B cell (primary cell): ENCODE results near the gene NCOA3. TPM values are rescaled to one million over a fixed set of nuclear protein-coding genes. Genes with fewer than 3 reads are reported as not detected.

ENCODE experiments used
- ATAC-seq: fragments of 200-7000 bp; cut with Tn5 transposase; one replicate; pipeline ENCODE4 v1.10.0; 2021; ENCODE audit warnings: low read depth, mild to moderate bottlenecking, moderate number of reproducible peaks, moderate library complexity
- CTCF ChIA-PET: fragments of 350-600 bp; sonication (Branson Sonifier 250); formaldehyde crosslinking; loops from one replicate; lab custom pipeline; 2021; ENCODE audit warnings: antibody characterized with exemption, inconsistent platforms; lab: Charles Lee
- POLR2A ChIA-PET: fragments of 350-600 bp; sonication (Branson Sonifier 250); formaldehyde crosslinking; loops from one replicate; lab custom pipeline; 2021; ENCODE audit warnings: antibody characterized with exemption; lab: Charles Lee
- DNase-seq: peaks from one replicate; pipeline ENCODE4 v3.0.0; 2013
- H2AFZ ChIP-seq: 2 replicates; pipeline ENCODE4 v1.6.1; 2012; ENCODE audit warnings: mild to moderate bottlenecking, low read depth, low read length; ENCODE audit not compliant: insufficient read depth, poor library complexity, severe bottlenecking
- H3K27ac ChIP-seq, 2 donors: 1 replicate in 1 of 2; 2 replicates in 1 of 2; pipeline ENCODE4 v1.5.1; 2012 to 2013; ENCODE audit warnings: low read length in 2 of 2, mild to moderate bottlenecking in 2 of 2, moderate library complexity in 1 of 2
- H3K27me3 ChIP-seq, 4 experiments: fragments of 200-600 bp in 1 of 4; sonication (generic) in 1 of 4; replicated peaks in 1 of 4; 1 replicate in 2 of 4; 2 replicates in 2 of 4; pipeline versions ENCODE4 v1.6.1 to v1.7.0; 2013 to 2016; ENCODE audit warnings: low read length in 3 of 4, mild to moderate bottlenecking in 2 of 4, mixed read lengths in 1 of 4, moderate library complexity in 1 of 4; ENCODE audit not compliant: insufficient read depth in 4 of 4, control insufficient read depth in 3 of 4; ENCODE audit errors: control extremely low read depth in 1 of 4
- H3K36me3 ChIP-seq, 2 experiments: replicated peaks in 1 of 2; 1 replicate in 1 of 2; 2 replicates in 1 of 2; pipeline versions ENCODE4 v1.6.1 to v1.7.1; 2013; ENCODE audit warnings: low read length in 1 of 2; ENCODE audit not compliant: insufficient read depth in 2 of 2, control insufficient read depth in 1 of 2; ENCODE audit errors: control extremely low read depth in 1 of 2, extremely low read depth in 1 of 2
- H3K4me1 ChIP-seq, 2 donors: fragments of 200-600 bp in 1 of 2; sonication (generic) in 1 of 2; 1 replicate in 1 of 2; 2 replicates in 1 of 2; pipeline versions ENCODE4 v1.5.1 to v1.6.1; 2013 to 2017; ENCODE audit warnings: low read length in 2 of 2; ENCODE audit not compliant: control insufficient read depth in 2 of 2, insufficient read depth in 2 of 2
- H3K4me2 ChIP-seq: replicated peaks from 2 replicates; pipeline ENCODE3; 2012; ENCODE audit warnings: mild to moderate bottlenecking, low read depth, low read length; ENCODE audit not compliant: poor library complexity, severe bottlenecking
- H3K4me3 ChIP-seq, 5 experiments: fragments of 200-600 bp in 1 of 5; sonication (generic) in 1 of 5; 1 replicate in 3 of 5; 2 replicates in 2 of 5; pipeline versions ENCODE4 v1.5.1 to v1.7.0; 2011 to 2016; ENCODE audit warnings: low read length in 4 of 5, mild to moderate bottlenecking in 4 of 5, low read depth in 2 of 5, control low read depth in 1 of 5, moderate library complexity in 1 of 5; ENCODE audit not compliant: insufficient read depth in 1 of 5; ENCODE audit errors: control extremely low read depth in 1 of 5, extremely low read depth in 1 of 5
- H3K79me2 ChIP-seq: fragments of 200-600 bp; sonication (generic); one replicate; pipeline ENCODE4 v1.6.0; 2016; ENCODE audit warnings: low read length; ENCODE audit not compliant: control insufficient read depth, insufficient read depth
- H3K9ac ChIP-seq: fragments of 200-600 bp; sonication (generic); 2 replicates; pipeline ENCODE4 v1.6.1; 2017; ENCODE audit warnings: mild to moderate bottlenecking, low read length, moderate library complexity
- H3K9me3 ChIP-seq, 3 donors: one replicate each; pipeline versions ENCODE4 v1.6.1 to v1.7.1; 2013; ENCODE audit warnings: low read length in 2 of 3; ENCODE audit not compliant: control insufficient read depth in 2 of 3, insufficient read depth in 1 of 3; ENCODE audit errors: control extremely low read depth in 1 of 3
- H4K20me1 ChIP-seq: 2 replicates; pipeline ENCODE4 v1.6.0; 2012; ENCODE audit warnings: mild to moderate bottlenecking, low read length; ENCODE audit not compliant: insufficient read depth, control insufficient read depth, poor library complexity, severe bottlenecking
- H3K27ac Mint-ChIP-seq: one replicate; pipeline ENCODE4 v1.8.0; 2021; ENCODE audit warnings: mixed read lengths
- H3K27me3 Mint-ChIP-seq: one replicate; pipeline ENCODE4 v1.8.0; 2021; ENCODE audit warnings: mixed read lengths
- H3K4me1 Mint-ChIP-seq: one replicate; pipeline ENCODE4 v1.8.0; 2021; ENCODE audit warnings: mixed read lengths
- H3K4me3 Mint-ChIP-seq: one replicate; pipeline ENCODE4 v1.8.0; 2021; ENCODE audit warnings: mixed read lengths
- H3K9me3 Mint-ChIP-seq: one replicate; pipeline ENCODE4 v1.8.0; 2022; ENCODE audit warnings: mixed read lengths; ENCODE audit not compliant: insufficient read depth
- EZH2 ChIP-seq: IDR thresholded peaks from 2 replicates; pipeline ENCODE4 v1.6.1; 2012; ENCODE audit warnings: borderline replicate concordance, low read depth, mild to moderate bottlenecking, moderate library complexity, low read length; ENCODE audit not compliant: insufficient read depth, poor library complexity, severe bottlenecking
- WGBS: methylation state at CpG from one replicate; pipeline ENCODE4 v1.1.5; 2013; ENCODE audit warnings: missing lambda C conversion rate; ENCODE audit not compliant: insufficient coverage; 5-methylcytosine and 5-hydroxymethylcytosine counted together
- intact Hi-C: fragments of 100-400 bp; cut with micrococcal nuclease; formaldehyde crosslinking; loops from one replicate; pipeline ENCODE4 v1.10.0; 2022
- polyA plus RNA-seq: library from polyadenylated mRNA; depleted of rRNA; stranded (reverse); fragments of >200 nt; gene quantifications from 2 replicates; pipeline ENCODE4 v1.2.3, GENCODE V29; 2012
- total RNA-seq, 2 donors: library from RNA; stranded (reverse); fragments of 120-200 nt in 1 of 2; gene quantifications; 1 replicate in 1 of 2; 2 replicates in 1 of 2; pipeline versions ENCODE4 v1.2.3 to v1.2.4, GENCODE V29; 2013 to 2022
- TF ChIP-seq, protein P1 (sequence below): fragments of 200-600 bp; IDR thresholded peaks from one replicate; pipeline ENCODE4 v1.8.0; 2022; ENCODE audit warnings: antibody characterized with exemption, mild to moderate bottlenecking

Gene NCOA3
- total and polyA plus RNA-seq, 2 donors (not counting 1 experiment from before 2014, with no cell fraction given) = 54.0 to 309 TPM

- Mint-ChIP-seq H3K27ac (peak overlapping the region; percentile 23), H3K4me3 (no peak overlapping the region), H3K27me3 (no peaks in the 10 kb centered on the region), H3K9me3 (peaks cover 2% of the 10 kb centered on the region), H3K4me1 (peaks cover 59% of the 10 kb centered on the region)
- no peak overlapping the region for H3K9ac ChIP-seq
- H3K79me2 ChIP-seq = peaks cover 84% of the 10 kb centered on the region
- no CpG with 5 or more reads among the region's 5 CpGs for WGBS
- DNase-seq = no peak
- H3K36me3 ChIP-seq = peaks cover 5 to 30% of the 10 kb centered on the region in 2 experiments
- no peak for TF ChIP-seq EZH2
- TF ChIP-seq, protein P1, sequence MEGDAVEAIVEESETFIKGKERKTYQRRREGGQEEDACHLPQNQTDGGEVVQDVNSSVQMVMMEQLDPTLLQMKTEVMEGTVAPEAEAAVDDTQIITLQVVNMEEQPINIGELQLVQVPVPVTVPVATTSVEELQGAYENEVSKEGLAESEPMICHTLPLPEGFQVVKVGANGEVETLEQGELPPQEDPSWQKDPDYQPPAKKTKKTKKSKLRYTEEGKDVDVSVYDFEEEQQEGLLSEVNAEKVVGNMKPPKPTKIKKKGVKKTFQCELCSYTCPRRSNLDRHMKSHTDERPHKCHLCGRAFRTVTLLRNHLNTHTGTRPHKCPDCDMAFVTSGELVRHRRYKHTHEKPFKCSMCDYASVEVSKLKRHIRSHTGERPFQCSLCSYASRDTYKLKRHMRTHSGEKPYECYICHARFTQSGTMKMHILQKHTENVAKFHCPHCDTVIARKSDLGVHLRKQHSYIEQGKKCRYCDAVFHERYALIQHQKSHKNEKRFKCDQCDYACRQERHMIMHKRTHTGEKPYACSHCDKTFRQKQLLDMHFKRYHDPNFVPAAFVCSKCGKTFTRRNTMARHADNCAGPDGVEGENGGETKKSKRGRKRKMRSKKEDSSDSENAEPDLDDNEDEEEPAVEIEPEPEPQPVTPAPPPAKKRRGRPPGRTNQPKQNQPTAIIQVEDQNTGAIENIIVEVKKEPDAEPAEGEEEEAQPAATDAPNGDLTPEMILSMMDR = no peak
- CTCF ChIA-PET = interaction anchor here (0.6 to 1.2 kb wide), 2 partner anchors 24 to 143 kb away, joined by 3 to 5 read pairs; no protein-coding TSS in a partner anchor
- peak overlapping the region in 1 of 2 donors; percentile 71 for H3K27ac ChIP-seq
- POLR2A ChIA-PET = interaction anchor here (0.7 to 1.0 kb wide), 2 partner anchors 18 to 19 kb away, joined by 3 read pairs; no protein-coding TSS in a partner anchor
- H2AFZ ChIP-seq = no peak overlapping the region
- H3K27me3 ChIP-seq = no peaks in the 10 kb centered on the region
- peaks cover 65% of the 10 kb centered on the region for H4K20me1 ChIP-seq
- intact Hi-C loops = no loop called here
- no peak overlapping the region for H3K4me3 ChIP-seq
- ATAC-seq = no peak
- peaks cover 26 to 30% of the 10 kb centered on the region in 2 donors for H3K4me1 ChIP-seq
- no peak overlapping the region for H3K4me2 ChIP-seq
- H3K9me3 ChIP-seq = peaks cover 2 to 18% (median 10%) of the 10 kb centered on the region in 3 donors
These were observed 25.5 kb downstream of the NCOA3 start for GRCh38 chr20:47527004-47527800.

GRCh38 chr20:47529840-47530239, 28.2 kb downstream of the NCOA3 start:
- Histone ChIP-seq H3K9ac (no peak overlapping the region), H3K27ac (peak overlapping the region in 1 of 2 donors; percentile 42), H3K27me3 (no peaks in the 10 kb centered on the region), H3K4me2 (no peak overlapping the region), H2AFZ (no peak overlapping the region), H3K4me1 (peaks cover 21 to 26% of the 10 kb centered on the region in 2 donors), H3K9me3 (peaks cover 2 to 8% (median 7%) of the 10 kb centered on the region in 3 donors), H3K79me2 (peaks cover 84% of the 10 kb centered on the region), H4K20me1 (peaks cover 66% of the 10 kb centered on the region), H3K4me3 (no peak overlapping the region), H3K36me3 (peaks cover 5 to 33% of the 10 kb centered on the region in 2 experiments)
- ChIA-PET CTCF (interaction anchor here (0.6 to 1.5 kb wide), 8 partner anchors 13 to 1706 kb away, joined by 3 to 11 read pairs (median 3); no protein-coding TSS in a partner anchor), POLR2A (interaction anchor here (0.6 kb wide), 1 partner anchor 40 kb away, joined by 3 read pairs; no protein-coding TSS in a partner anchor)
- ATAC-seq (no peak), DNase-seq (no peak)
- peaks cover 2% of the 10 kb centered on the region for H3K9me3 Mint-ChIP-seq
- no peaks in the 10 kb centered on the region for H3K27me3 Mint-ChIP-seq
- H3K27ac Mint-ChIP-seq = peak overlapping the region; percentile 32
- TF ChIP-seq EZH2 = no peak
- TF ChIP-seq, protein P1 = no peak
- H3K4me3 Mint-ChIP-seq = no peak overlapping the region
- H3K4me1 Mint-ChIP-seq = peaks cover 54% of the 10 kb centered on the region
- intact Hi-C loops = no loop called here
- no CpG with 5 or more reads among the region's 2 CpGs for WGBS
